HepG2 (cell line): ENCODE measurements around the gene NRAS. TPM values are rescaled to one million over a fixed set of nuclear protein-coding genes. Genes with fewer than 3 reads are reported as not detected.

Experiments used
- ATAC-seq: fragments of 200-7000 bp; cut with Tn5 transposase; 3 replicates; pipeline ENCODE4 v1.9.1; 2020; ENCODE audit warnings: mild to moderate bottlenecking, moderate library complexity
- BruUV-seq: library from RNA; stranded (reverse); fragments of 400-500 nt; replicated peaks from 2 replicates; lab custom pipeline; 2021; lab: Mats Ljungman, UMichigan
- CTCF ChIA-PET: fragments of 300-600 bp; formaldehyde crosslinking; extraction: SDS; loops from one replicate; lab custom pipeline; 2021; ENCODE audit warnings: low total read pairs, inconsistent platforms, low intra/inter-chr PET ratio; lab: Yijun Ruan, JAX
- POLR2A ChIA-PET: fragments of 350-600 bp; sonication (Branson Sonifier 250); formaldehyde crosslinking; loops from one replicate; lab custom pipeline; 2020; ENCODE audit warnings: antibody characterized with exemption, inconsistent platforms; lab: Yijun Ruan, JAX
- DNase-seq: peaks from one replicate; pipeline ENCODE4 v3.0.0-alpha.2; 2015; ENCODE audit warnings: low spot score
- FAIRE-seq: peaks from 3 replicates; lab custom pipeline; 2011; peaks lifted over from hg19 to GRCh38; lab: Jason Lieb, UNC
- H2AFZ ChIP-seq: one replicate; pipeline ENCODE4 v1.6.1; 2011; ENCODE audit warnings: low read length, inconsistent platforms
- H3K27ac ChIP-seq: fragments of 300-600 bp; 3 replicates; pipeline ENCODE4 v1.8.0; 2011; ENCODE audit warnings: mixed run types, mild to moderate bottlenecking, mixed read lengths, low read length, inconsistent platforms; ENCODE audit not compliant: insufficient read depth; ENCODE audit errors: extremely low read length
- H3K27me3 ChIP-seq, 2 experiments: fragments of 200-600 bp in 1 of 2; 2 replicates in 1 of 2; 3 replicates in 1 of 2; pipeline versions ENCODE4 v1.6.0 to v1.8.0; 2011; ENCODE audit warnings: low read length in 2 of 2, mild to moderate bottlenecking in 2 of 2, moderate library complexity in 2 of 2, inconsistent platforms in 1 of 2; ENCODE audit not compliant: insufficient read depth in 2 of 2, control insufficient read depth in 1 of 2
- H3K36me3 ChIP-seq, 2 experiments: fragments of 200-600 bp in 1 of 2; replicated peaks in 1 of 2; 2 replicates in 1 of 2; 3 replicates in 1 of 2; pipeline versions ENCODE4 v1.5.1 to v1.8.0; 2011; ENCODE audit warnings: low read length in 2 of 2, inconsistent platforms in 1 of 2; ENCODE audit not compliant: insufficient read depth in 2 of 2, control insufficient read depth in 1 of 2
- H3K4me1 ChIP-seq: 2 replicates; pipeline ENCODE4 v1.5.1; 2012; ENCODE audit warnings: low read length, inconsistent platforms; ENCODE audit not compliant: insufficient read depth
- H3K4me2 ChIP-seq: 2 replicates; pipeline ENCODE4 v1.6.0; 2011; ENCODE audit warnings: low read depth, low read length, inconsistent platforms
- H3K4me3 ChIP-seq, 3 experiments: fragments of 200-600 bp in 1 of 3; sonication (generic), shearing (Covaris generic) in 1 of 3; replicated peaks in 1 of 3; 2 replicates each; pipeline ENCODE4 v1.5.1; 2011 to 2016; ENCODE audit warnings: low read length in 3 of 3, inconsistent platforms in 2 of 3, low read depth in 2 of 3, mild to moderate bottlenecking in 2 of 3, control low read depth in 1 of 3, mixed read lengths in 1 of 3; ENCODE audit not compliant: insufficient read depth in 1 of 3
- H3K79me2 ChIP-seq: one replicate; pipeline ENCODE4 v1.6.1; 2011; ENCODE audit warnings: low read length, inconsistent platforms; ENCODE audit not compliant: insufficient read depth
- H3K9ac ChIP-seq: 2 replicates; pipeline ENCODE4 v1.6.0; 2011; ENCODE audit warnings: mild to moderate bottlenecking, low read depth, low read length, inconsistent platforms; ENCODE audit not compliant: insufficient read depth
- H3K9me3 ChIP-seq: 2 replicates; pipeline ENCODE4 v1.5.1; 2012; ENCODE audit warnings: mild to moderate bottlenecking, low read length
- H4K20me1 ChIP-seq: 2 replicates; pipeline ENCODE4 v1.6.0; 2011; ENCODE audit warnings: inconsistent platforms, mild to moderate bottlenecking, low read length, moderate library complexity; ENCODE audit not compliant: insufficient read depth
- CAMTA2 ChIP-seq: sonication (generic); formaldehyde crosslinking; IDR thresholded peaks from 2 replicates; pipeline ENCODE4 v1.4.0; 2020; ENCODE audit warnings: mild to moderate bottlenecking, missing genetic modification reagents, borderline replicate concordance
- FOXA3 ChIP-seq: IDR thresholded peaks from 2 replicates; pipeline ENCODE4 v1.6.1; 2016; ENCODE audit warnings: missing genetic modification reagents, missing compliant biosample characterization
- MAFF ChIP-seq: IDR thresholded peaks from 2 replicates; pipeline ENCODE4 v1.6.1; 2011; ENCODE audit warnings: low read depth, low read length, improper control_type of control experiment
- MAFK ChIP-seq, 2 experiments: IDR thresholded peaks in 1 of 2; conservative IDR thresholded peaks in 1 of 2; 2 replicates each; pipeline ENCODE4 v1.6.1; 2011; ENCODE audit warnings: improper control_type of control experiment in 2 of 2, low read length in 2 of 2
- MTA1 ChIP-seq: sonication (generic); formaldehyde crosslinking; IDR thresholded peaks from 2 replicates; pipeline ENCODE4 v1.4.0; 2020; ENCODE audit warnings: missing genetic modification reagents, mild to moderate bottlenecking, borderline replicate concordance
- NR2F2 ChIP-seq: IDR thresholded peaks from 2 replicates; pipeline ENCODE4 v1.6.1; 2012; ENCODE audit warnings: low read depth, inconsistent platforms, borderline replicate concordance
- THAP8 ChIP-seq: sonication (generic); formaldehyde crosslinking; IDR thresholded peaks from 2 replicates; pipeline ENCODE4 v1.5.1; 2020; ENCODE audit warnings: missing genetic modification reagents, mild to moderate bottlenecking, borderline replicate concordance
- ZBTB42 ChIP-seq: sonication (generic); formaldehyde crosslinking; IDR thresholded peaks from 2 replicates; pipeline ENCODE4 v1.5.0; 2020; ENCODE audit warnings: mild to moderate bottlenecking, missing genetic modification reagents
- ZNF367 ChIP-seq: sonication (generic); formaldehyde crosslinking; IDR thresholded peaks from 2 replicates; pipeline ENCODE4 v1.4.0; 2020; ENCODE audit warnings: missing genetic modification reagents, borderline replicate concordance
- ZNF777 ChIP-seq: sonication (generic); formaldehyde crosslinking; IDR thresholded peaks from 2 replicates; pipeline ENCODE4 v1.4.0; 2020; ENCODE audit warnings: missing genetic modification reagents
- WGBS: methylation state at CpG from one replicate; pipeline ENCODE4 v1.1.6; 2017; ENCODE audit warnings: low lambda C conversion rate; 5-methylcytosine and 5-hydroxymethylcytosine counted together
- in situ Hi-C: cut with HindIII; loops from 2 replicates; pipeline ENCODE4 v1.10.0; 2017; ENCODE audit warnings: low pct_unique_long_range_greater_than_20kb; ENCODE audit not compliant: extremely low pct_ligation_motif_present
- intact Hi-C: fragments of 100-400 bp; cut with micrococcal nuclease; formaldehyde crosslinking; loops from one replicate; pipeline ENCODE4 v1.10.0; 2022; ENCODE audit not compliant: unreplicated experiment
- polyA plus RNA-seq, 8 experiments: library from polyadenylated mRNA; depleted of rRNA in 3 of 8; stranded (reverse) in 7 of 8; unstranded in 1 of 8; fragments of >200 nt; fragmentation: Illumina TruSeq in 4 of 8; extraction: Trizol in 4 of 8; gene quantifications; 2 replicates each; pipeline versions ENCODE4 v1.2.1 to v1.2.3, GENCODE V29; 2011 to 2016; ENCODE audit warnings: low read depth in 4 of 8, missing spikeins in 1 of 8, mixed read lengths in 1 of 8; ENCODE audit not compliant: insufficient read depth in 1 of 8
- total RNA-seq, 5 experiments: library from RNA; depleted of rRNA; stranded (reverse); fragments of >200 nt; fragmentation: Illumina TruSeq; extraction: Trizol; gene quantifications; 2 replicates each; pipeline ENCODE4 v1.2.3, GENCODE V29; 2016; ENCODE audit warnings: low read depth in 1 of 5
- TF ChIP-seq, protein P1 (sequence below): sonication (generic); formaldehyde crosslinking; conservative IDR thresholded peaks from 2 replicates; pipeline ENCODE4 v1.8.0; 2022; ENCODE audit warnings: missing genetic modification reagents

NRAS gene
- total and polyA plus RNA-seq, 2 of the 13 experiments (the other 11 are each of a cell fraction or from before 2014, with no cell fraction given): 38.6 to 58.8 TPM

GRCh38 chr1:114750780-114751179, 34.2 kb upstream of the NRAS start:
- no TSS peak for BruUV-seq
- no peaks in the 10 kb centered on the region for H3K9me3 ChIP-seq
- H4K20me1 ChIP-seq: peaks cover 85% of the 10 kb centered on the region
- intact Hi-C loops: no loop called here
- no peak overlapping the region for H3K9ac ChIP-seq
- 96% methylated on average over 5 of the region's 5 CpGs for WGBS
- POLR2A ChIA-PET: no interaction called here
- CTCF ChIA-PET: no interaction called here
- in situ Hi-C loops: loop anchor here (5.0 kb wide), 1 partner anchor 33 kb away; the partner anchor contains the start of gene NRAS
- no peak for TF ChIP-seq FOXA3 (CRISPR knock-in tag)
- TF ChIP-seq, protein P1, sequence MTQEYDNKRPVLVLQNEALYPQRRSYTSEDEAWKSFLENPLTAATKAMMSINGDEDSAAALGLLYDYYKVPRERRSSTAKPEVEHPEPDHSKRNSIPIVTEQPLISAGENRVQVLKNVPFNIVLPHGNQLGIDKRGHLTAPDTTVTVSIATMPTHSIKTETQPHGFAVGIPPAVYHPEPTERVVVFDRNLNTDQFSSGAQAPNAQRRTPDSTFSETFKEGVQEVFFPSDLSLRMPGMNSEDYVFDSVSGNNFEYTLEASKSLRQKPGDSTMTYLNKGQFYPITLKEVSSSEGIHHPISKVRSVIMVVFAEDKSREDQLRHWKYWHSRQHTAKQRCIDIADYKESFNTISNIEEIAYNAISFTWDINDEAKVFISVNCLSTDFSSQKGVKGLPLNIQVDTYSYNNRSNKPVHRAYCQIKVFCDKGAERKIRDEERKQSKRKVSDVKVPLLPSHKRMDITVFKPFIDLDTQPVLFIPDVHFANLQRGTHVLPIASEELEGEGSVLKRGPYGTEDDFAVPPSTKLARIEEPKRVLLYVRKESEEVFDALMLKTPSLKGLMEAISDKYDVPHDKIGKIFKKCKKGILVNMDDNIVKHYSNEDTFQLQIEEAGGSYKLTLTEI (CRISPR knock-in tag): no peak
- TF ChIP-seq THAP8: no peak
- TF ChIP-seq NR2F2: no peak
- no peak for TF ChIP-seq MTA1 (CRISPR knock-in tag)
- TF ChIP-seq, all 625 proteins: peak for 0
- Histone ChIP-seq H3K4me2 (no peak overlapping the region), H3K27ac (no peak overlapping the region), H2AFZ (no peak overlapping the region), H3K36me3 (peaks cover 1 to 45% of the 10 kb centered on the region in 2 experiments; a peak in 4 of 5 replicates), H3K4me3 (no peak overlapping the region), H3K4me1 (peaks cover 43% of the 10 kb centered on the region), H3K27me3 (no peaks in the 10 kb centered on the region), H3K79me2 (peaks cover 100% of the 10 kb centered on the region)
- ATAC-seq (no peak), DNase-seq (no peak), FAIRE-seq (no peak)

DNA sequence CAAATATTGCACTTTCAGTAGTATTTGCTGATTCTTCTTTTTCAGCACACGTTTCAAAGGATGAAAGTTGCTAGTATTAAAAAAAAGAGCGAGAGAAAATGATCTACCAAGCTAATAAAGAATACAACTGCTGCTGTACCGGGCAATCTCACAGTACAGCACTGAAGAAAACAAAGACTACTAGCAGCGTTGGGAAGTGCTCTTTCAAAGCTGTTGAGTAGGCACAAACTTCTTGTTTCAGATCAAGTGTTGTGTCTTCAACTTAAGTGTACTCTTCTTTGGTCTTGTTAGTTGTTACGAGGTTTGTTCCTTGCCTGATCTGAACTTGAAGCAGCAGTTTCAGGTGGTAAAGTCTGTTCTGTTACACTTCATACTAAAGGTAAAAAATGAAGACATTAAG, 33.3 kb upstream of the NRAS start:
- Histone ChIP-seq H3K4me2 (no peak overlapping the region), H3K36me3 (peaks cover 3 to 55% of the 10 kb centered on the region in 2 experiments; a peak in 4 of 5 replicates), H4K20me1 (peaks cover 79% of the 10 kb centered on the region), H3K4me3 (no peak overlapping the region), H3K27me3 (no peaks in the 10 kb centered on the region), H3K4me1 (peaks cover 34% of the 10 kb centered on the region), H3K79me2 (peaks cover 100% of the 10 kb centered on the region), H2AFZ (no peak overlapping the region), H3K9ac (no peak overlapping the region)
- POLR2A ChIA-PET: no interaction called here
- ATAC-seq (no peak), FAIRE-seq (no peak)
- 97% methylated on average over 5 of the region's 5 CpGs for WGBS
- intact Hi-C loops: no loop called here
- TF ChIP-seq MAFK (conservative IDR thresholded peaks at IDR 0.05 in 1 of 2, IDR thresholded peaks at IDR 0.05 in 1 of 2; ENCODE audit: low read length in 2 of 2): peak; percentile 13 to 27; a peak in 1 of 4 replicates
- no peak for TF ChIP-seq CAMTA2
- 0 out of 2 replicates have a peak, but pooled peaks have one; percentile 4 for TF ChIP-seq MAFF
- TF ChIP-seq ZNF777 (CRISPR knock-in tag): no peak
- TF ChIP-seq ZBTB42 (CRISPR knock-in tag): no peak
- TF ChIP-seq ZNF367: no peak
- TF ChIP-seq, all 625 proteins: peak for 2
- Histone ChIP-seq H3K9me3 (no peaks in the 10 kb centered on the region), H3K27ac (no peak overlapping the region)
- no peak for DNase-seq
- CTCF ChIA-PET: no interaction called here
- no TSS peak for BruUV-seq
- in situ Hi-C loops: loop anchor here (5.0 kb wide), 1 partner anchor 33 kb away; the partner anchor contains the start of gene NRAS
